Stimulated activated CD4-positive, alpha-beta T cell treated with anti-CD3 and anti-CD28 coated beads, Interleukin-2, amount 100 ng/mL, for 4 hours (primary cell): ENCODE measurements around the gene MTCL1.

Experiments used
- DNase-seq: peaks from one replicate; pipeline ENCODE4 v3.0.0-alpha.2; 2020; ENCODE audit warnings: low read depth

MTCL1 gene

DNA sequence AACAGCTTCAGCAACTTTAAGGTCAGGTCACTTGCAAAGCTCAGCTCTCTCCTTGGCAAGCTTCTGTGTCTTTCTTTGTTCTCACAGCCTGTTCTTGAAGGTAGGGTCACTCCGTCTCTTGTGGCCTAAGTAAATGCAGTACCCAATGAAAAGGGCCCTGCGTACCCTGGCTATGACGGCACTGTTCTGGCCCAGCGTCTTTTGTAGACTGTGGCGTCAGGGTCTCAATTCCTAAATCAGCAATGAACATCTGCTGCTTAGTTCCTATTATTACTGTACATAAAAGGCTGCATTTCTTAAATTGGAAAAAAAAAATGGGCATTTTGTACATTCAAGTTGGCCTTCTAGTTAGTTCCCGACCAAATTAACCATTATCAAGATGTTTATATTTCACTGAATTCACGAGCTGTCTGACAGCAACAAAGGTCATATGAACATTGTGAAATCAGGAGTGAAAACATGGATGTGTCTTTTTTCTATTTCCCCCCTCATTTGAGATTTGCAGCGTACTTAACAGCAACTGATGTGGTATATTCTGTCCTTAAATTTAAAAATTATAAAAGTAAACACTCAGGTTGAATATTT lies 17.0 kb upstream of the MTCL1 start:
- DNase-seq = no peak

DNA sequence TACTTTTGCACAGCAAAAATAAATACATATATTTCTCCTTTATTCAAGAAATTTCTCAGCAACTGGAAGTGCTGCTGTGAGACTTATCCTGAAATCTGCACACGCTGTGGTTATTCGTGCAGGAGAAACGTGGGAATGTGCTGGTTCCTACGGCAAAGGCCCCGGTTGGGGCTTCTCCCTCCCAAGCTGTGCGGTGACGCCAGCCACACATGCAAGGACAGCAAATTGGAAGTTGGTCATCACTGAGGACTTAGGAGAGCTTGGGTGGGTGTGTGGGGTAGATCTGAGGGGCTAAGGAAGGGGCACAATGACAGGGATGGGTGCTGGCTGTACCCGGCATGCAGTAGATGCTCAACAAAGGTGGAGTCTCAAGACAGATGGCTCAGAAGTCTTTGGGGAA lies 16.5 kb upstream of the MTCL1 start:
- DNase-seq = no peak

DNA sequence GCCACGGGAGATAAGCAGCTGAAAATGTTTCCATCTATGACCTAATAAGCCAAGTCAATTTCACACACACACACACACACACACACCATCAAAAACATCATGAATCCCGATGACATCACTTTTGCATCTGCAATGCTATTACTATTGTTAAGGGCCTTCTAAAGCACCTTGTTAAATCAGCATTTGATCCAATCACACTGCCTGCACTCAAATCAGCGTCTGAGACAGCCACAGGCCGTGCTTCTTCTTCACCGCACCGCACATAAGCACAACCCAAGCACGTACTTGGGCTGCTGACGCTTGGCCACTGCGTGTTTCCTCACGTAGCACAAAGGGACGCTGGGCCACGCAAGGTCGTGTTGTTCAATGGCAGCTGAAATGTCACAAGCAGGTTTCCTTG lies 15.8 kb upstream of the MTCL1 start:
- no peak for DNase-seq

DNA sequence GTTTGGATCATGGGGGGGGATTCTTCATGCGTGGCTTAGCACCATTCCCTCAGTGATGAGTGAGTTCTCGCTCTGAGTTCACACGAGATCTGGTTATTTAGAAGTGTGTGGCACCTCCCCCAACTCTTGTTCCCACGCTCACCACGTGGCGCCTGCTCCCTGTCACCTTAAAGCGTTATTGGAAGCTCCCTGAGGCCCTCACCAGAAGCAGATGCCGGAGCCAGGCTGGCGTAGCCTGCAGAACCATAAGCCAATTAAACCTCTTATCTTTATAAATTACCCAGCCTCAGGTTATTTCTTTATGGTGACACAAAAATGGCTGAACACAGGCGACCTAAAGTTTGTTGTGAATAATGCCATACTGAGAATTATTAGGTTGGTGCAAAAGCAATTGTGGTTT lies 10.5 kb upstream of the MTCL1 start:
- no peak for DNase-seq

DNA sequence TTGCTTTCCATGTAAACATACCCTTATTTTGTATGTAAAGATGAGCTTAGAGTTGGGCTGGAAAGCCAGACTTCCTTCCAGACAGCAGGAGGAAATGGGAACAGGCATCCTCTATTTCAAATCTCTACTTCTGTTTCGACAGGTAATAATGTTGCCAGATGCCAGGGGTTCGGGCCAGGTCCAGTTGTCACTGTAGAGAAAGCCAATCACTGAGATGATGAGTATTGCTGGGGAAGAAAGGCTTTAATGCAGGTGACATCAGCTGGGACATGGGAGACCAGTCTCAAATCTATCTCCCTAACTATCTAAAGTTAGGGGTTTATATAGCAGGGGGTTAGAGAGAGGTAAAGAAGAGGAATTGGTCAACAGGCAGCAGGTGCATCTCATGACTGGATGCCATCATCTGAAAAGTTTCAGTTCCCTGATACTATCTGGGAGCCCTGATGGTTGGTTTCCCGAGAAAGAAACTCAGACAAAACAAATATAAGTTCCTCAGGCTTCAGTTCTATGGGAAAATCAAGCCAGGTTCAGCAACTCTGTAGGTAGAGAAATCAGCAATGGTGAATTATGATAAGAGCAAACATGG lies 9.3 kb upstream of the MTCL1 start:
- no peak for DNase-seq

DNA sequence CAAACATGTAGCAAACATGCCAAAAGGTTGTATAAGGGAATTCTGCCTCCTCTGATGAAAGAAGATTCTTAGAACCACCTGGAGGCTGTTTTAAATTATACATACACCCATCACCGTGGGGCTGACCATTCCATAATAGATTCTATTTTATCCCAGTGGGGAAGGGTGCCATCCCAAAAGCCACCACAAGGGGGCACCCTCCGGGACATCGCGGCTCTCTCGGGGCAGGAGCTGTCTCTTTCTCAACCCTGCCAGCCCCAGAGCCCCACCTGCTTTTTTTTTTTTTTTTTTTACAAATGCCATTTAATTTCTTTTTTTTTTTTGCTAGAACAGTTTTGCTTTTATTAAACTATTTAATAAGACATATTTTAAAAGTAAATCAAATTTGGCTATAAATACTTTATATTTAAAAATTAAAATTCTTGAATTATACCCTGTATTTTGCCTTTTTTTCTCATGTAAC lies 8.6 kb upstream of the MTCL1 start:
- peak; percentile 57 for DNase-seq

DNA sequence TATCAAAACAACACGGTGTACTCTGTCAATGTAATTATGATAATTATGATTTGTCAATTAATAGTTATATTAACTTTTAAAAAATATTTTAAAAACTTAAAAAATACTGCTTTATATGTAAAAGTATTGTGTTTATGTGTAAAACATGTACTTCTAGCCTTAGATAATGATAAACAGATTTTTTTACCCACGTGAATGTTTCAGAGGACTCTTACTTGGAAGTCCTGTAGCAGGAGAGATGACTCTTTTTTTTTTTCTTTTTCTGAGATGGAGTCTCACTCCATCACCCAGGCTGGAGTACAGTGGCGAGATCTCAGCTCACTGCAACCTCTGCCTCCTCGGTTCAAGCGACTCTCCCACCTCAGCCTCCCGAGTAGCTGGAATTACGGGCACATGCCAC lies 6.2 kb upstream of the MTCL1 start:
- no peak for DNase-seq

DNA sequence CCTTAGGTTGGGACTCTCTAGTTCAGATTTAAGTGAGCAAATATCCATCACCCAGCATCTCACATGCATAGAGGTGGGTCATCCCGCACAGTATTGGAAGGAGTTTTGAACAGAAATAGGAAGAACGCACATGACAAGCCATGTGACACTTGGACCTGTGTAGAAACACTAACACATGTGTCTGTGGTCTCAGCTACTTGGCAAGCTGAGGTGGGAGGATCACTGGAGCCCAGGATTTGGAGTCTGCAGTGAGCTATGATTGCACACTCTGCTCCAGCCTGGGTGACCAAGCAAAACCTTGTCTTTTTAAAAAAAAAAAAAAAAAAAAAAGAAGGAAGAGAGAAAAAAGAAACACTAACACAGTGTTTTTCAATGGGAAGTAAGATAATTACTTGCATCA lies 5.4 kb upstream of the MTCL1 start:
- no peak for DNase-seq

DNA sequence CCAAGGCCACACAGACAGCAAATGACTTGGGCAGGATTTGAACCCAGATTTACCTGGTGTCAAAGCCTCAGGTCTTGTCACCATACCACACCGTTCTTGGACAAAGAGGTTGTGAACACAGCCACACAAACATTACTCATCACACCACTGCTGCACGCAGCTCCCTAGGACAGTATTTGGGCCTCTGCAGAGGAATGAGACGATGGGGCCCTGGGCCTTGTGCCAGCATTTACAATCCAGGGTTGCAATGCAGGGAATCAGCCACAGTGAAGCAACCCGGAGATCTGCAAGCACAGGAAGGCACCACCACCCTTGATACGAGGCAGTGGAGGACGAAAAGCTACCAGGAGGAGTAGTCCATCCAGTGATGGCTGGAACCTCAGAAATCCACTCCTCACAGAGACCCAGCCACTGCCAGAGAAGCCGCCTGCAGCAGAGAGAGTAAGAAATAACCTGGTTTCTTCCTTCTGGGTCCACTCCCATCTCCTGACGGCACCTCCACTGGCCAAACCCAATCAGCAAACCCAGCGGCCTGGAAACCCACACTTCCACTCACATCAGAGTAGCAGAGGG lies 3.7 kb upstream of the MTCL1 start:
- no peak for DNase-seq

DNA sequence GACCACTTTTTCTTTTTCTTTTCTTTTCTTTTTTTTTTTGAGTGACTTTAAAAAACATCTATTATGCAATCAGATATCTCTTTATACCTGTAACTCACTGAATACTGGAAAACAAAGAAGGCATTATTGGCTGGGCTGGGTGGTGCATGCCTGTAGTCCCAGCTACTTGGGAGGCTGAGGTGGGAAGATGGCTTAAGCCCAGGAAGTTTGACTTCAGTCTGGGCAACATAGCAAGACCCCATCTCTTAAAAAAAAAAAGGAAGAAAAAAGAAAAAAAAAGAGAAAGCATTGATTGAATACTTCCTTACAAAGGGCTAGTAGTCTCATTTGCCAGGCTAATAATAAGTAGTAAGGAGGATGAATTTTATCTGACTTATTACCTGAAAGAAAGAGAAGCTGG lies 2.7 kb upstream of the MTCL1 start:
- DNase-seq = no peak

DNA sequence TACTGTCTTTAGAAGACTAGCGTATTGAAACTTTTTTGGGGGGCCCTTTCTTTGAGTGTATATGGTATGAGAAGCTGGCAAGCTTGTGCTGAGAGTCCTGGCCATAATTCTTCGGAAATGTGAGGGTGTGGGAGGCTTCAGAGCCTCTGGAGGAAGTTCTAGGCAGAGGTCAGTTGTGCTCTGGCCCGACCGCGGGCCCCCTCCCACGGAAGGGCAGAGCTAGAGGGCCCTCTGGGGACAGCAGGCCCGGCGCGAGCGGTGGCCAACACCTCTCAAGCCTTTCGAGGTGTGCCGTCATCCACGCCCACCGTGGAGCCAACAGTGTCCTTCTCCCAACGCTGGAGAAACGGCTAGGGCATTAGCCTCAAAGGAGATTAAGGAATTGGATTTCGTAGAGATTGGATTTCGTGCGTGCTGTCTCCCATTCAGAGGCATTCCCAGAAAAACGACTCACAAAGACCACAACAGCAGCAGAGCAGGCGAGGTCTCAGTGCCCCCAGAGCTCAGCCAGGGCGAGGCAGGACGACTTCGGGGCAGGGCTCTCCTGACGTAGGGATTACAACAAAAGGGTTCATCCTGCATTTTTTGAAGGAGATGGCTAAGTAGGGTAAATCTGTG lies 2.2 kb upstream of the MTCL1 start:
- DNase-seq = no peak

DNA sequence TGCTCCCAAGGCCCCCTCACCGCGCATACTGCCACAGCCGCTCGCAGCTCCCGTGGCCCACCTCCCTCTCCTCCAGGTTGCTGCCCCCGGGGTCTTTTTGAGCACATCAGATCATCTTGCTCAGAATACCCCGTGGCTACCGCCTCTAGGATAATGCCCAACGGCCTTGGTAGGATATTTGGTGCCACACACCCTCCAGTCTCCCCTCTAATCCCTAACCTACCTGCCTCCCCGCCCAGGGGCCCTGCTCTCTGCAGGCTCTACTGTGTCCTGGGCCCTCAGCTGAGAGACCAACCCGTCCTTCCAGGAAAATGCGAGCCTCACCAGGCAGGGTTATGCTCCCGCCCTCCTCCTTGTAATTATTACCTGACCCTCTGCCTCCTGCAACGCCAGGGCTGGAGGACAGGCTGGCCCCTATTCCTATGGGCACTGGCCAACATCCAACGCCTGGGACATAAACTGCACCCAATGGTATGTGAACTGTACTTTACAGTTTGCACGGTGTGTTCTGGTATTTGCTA lies 1.5 kb upstream of the MTCL1 start:
- no peak for DNase-seq

DNA sequence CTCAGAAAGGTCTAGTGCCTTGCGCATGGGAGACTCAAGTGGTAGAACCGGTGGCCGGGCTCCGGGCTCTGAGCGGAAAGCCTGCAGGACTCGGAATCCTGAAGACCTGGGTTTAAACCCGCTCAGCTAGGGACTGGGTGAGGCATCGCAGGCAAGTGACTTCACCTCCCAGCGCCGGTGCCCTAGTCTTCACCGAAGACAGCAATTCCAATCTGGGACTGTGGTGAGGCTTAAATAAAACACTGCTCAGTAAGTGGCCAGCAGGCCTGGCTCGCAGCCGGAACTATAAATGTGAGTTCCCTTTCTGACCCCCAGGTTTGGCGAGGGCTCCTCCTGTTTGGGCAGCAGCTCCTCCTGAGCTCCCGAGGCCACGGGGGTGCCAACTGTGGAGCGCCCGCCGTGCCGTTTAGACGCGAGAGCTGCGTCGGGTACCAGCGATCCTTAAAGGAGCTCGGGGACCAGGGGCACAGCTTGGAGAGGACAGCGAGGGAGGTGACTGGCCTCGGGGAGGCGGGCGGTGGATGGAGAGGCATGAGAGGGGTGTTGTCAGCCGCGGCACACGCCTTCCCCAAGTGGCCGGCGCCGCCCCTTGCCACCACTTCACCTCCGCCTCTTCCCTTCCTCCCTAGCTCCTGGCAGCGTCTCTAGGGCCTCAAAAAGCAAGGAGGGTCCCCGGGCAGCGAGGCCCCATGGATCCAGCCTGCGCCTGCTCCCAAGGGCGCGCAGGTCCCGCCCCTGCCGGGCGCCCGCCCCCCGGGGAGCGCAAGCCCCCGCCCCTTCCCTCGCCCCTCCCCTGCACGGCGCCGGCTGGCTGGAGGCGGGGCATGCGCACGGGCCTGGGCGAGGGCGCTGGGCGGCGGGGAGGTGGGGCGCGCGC lies 757 bp upstream of the MTCL1 start:
- DNase-seq = peak; percentile 83

DNA sequence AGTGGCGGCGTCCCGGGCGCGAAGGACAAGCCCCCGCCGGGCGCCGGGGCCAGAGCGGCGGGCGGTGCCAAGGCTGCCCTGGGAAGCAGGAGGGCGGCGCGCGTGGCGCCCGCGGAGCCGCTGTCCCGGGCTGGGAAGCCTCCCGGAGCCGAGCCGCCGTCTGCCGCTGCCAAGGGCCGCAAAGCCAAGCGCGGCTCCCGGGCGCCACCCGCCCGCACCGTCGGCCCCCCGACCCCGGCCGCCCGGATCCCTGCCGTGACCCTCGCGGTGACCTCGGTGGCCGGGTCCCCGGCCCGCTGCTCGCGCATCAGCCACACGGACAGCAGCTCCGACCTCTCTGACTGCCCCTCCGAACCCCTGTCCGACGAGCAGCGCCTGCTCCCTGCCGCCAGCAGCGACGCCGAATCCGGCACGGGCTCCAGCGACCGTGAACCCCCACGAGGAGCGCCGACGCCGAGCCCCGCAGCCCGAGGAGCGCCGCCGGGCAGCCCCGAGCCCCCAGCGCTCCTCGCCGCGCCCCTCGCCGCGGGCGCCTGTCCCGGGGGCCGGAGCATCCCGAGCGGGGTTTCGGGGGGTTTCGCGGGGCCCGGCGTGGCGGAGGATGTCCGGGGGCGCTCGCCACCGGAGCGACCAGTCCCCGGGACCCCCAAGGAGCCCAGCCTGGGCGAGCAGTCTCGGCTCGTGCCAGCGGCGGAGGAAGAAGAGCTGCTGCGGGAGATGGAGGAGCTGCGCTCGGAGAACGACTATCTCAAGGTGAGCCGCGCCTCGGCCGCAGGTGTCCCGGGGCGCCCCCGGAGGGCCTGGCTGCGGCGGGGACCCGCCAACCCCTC lies 820 bp downstream of the MTCL1 start:
- DNase-seq = no peak

DNA sequence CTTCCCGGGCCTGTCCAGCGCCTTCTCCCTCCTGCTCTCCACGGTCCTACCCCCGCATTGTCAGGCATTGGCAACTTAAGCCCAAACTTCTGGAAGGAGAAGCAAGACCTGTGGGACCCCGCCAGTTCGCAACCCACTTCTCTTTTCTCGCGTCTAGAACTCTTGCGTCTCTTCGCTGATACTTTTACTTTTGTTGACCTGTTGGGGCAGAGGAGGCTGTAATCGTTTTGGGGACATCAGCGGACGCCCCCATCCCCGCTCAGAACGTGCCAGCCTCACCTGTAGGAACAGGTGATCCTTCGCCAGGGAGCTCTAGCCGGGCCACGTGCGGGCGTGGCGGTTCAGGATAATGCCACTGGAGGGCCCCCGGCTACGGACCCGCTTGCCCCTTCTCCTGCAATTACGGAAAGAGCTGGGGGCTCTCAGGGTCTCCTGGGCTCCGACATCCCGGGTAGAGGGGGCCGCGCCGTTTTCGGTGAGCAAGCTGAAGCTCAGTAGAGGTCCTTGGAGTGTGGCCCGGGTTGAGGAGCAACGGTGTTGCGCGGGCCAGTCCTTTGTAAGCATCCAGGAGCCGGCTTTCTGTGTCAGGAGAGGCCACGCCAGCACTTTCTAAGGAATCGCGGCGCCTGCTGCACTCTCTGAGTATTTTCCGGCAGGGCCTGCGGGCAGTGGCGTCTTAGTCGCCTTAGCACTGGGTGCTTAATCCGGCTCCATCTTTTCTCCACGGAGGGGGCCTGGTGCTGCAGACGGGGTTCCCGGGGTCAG lies 1.6 kb downstream of the MTCL1 start:
- DNase-seq = no peak

DNA sequence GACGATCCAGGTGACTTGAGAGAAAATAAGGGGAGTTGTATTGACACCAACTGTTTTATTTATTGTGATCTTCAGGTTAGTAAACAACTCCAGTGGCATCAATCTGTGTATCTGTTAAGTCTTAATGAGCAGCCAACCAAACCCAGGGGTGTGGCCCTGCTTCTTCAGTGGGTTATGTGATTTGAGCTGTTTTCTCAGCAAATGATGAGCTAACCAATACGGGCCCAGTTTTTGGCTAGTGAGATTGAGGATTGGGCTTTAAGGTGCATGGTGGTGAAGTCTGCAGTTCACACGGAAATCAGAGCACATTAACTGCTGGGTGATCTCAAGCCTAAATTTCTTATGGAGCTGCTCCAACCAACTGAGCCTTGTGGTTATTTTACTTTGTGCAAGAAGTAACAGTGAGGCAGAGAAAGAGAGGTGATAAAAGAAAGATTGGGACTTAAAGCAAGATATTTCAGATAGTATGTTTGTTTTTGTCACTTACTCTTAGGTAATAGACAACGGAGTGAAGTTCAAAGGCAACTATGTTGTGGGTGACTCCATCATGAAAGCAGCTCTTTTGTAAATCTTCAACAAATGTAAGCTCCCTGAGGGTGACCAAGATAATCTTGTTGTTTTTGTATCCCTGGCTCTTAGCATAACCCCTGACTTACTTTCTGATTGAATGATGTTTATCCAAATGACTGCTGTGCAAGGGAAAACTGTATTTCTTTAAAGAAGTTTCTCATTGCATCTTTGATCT lies 2.4 kb downstream of the MTCL1 start:
- no peak for DNase-seq

DNA sequence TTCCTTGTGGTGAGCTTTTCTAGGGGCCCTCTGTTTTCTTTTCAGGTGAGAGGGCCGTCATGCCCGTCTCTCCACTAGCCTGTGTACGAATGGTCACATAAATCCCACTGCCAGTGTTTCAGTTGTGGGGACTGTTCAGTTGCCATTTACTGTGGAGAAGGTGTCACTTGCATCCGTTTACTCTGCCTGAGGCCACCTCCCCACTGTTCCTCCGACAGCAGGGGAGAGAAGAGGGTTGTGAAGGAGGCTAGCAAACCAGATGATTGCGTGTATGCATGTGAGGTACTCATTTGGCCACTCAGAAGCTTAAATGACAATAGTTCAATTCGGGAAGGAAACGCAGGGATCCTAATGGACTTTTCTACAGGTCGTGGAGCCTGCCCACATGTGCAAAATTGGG lies 3.3 kb downstream of the MTCL1 start:
- DNase-seq = no peak

DNA sequence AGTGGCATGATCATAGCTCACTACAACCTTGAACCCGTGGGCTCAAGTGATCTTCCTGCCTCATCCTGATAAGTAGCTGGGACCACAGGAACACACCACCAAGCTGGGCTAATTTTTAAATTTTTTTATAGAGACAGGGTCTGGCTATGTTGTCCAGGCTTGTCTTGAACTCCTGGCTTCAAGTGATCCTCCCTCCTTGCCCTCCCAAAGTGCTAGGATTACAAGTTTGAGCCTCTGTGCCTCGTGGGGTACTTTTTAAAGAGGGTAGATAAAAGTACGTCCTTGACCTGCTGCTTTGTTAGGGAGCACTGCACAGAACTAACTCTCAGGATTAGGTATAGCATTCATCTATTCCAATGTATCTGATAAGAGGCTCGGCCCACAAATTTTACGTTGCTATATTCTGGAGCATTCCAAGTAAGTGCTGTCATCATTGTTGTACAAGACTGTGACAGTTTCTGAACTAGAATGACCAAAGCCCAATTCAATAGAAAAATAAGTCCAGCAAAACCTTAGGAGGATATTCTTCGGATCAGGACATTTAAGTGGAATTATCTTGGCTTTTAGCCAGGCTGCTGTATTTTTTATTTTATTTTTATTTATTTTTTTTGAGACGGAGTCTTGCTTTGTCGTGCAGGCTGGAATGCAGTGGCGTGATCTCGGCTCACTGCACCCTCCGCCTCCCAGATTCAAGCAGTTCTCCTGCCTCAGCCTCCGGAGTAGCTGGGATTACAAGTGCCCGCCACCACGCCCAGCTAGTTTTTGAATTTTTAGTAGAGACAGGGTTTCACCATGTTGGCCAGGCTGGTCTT lies 4.1 kb downstream of the MTCL1 start:
- no peak for DNase-seq

DNA sequence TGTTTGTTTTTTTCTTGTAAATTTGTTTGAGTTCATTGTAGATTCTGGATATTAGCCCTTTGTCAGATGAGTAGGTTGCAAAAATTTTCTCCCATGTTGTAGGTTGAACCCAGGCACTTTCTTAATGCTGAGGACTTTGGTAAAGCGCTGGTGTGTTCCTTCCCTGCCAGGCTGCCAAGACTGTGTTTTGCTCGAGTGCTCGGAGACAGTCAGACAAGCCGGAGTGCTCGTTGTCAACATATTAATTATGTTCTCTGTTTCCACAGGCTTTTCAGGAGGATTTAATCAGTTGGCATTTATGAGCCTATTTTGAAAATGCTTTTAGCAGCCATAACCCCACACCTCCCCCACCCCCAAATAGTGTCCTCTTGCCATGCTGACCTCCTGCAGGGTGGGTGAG lies 6.4 kb downstream of the MTCL1 start:
- DNase-seq = no peak
